H1 (cell line): ENCODE data around the gene DENND4A. TPM values are rescaled to one million over a fixed set of nuclear protein-coding genes. Genes with fewer than 3 reads are reported as not detected.

ENCODE experiments used
- EGR1 ChIP-seq: IDR thresholded peaks from 2 replicates; pipeline ENCODE4 v1.6.1; 2011; ENCODE audit warnings: low read depth, low read length, borderline replicate concordance
- EP300 ChIP-seq, 2 experiments: IDR thresholded peaks; 1 replicate in 1 of 2; 2 replicates in 1 of 2; pipeline ENCODE4 v1.6.1; 2011 to 2012; ENCODE audit warnings: low read depth in 2 of 2, low read length in 2 of 2, mild to moderate bottlenecking in 2 of 2, borderline replicate concordance in 1 of 2, inconsistent platforms in 1 of 2, moderate library complexity in 1 of 2
- KDM5A ChIP-seq: fragments of 200-600 bp; IDR thresholded peaks from 2 replicates; pipeline ENCODE4 v1.7.1; 2012; ENCODE audit warnings: mild to moderate bottlenecking, low read length, inconsistent platforms, mixed read lengths
- SAP30 ChIP-seq: fragments of 300-600 bp; sonication (generic); IDR thresholded peaks from 2 replicates; pipeline ENCODE4 v1.7.1; 2012; ENCODE audit warnings: low read length, moderate library complexity, mild to moderate bottlenecking, inconsistent platforms; ENCODE audit not compliant: insufficient read depth, insufficient replicate concordance
- SUZ12 ChIP-seq: fragments of 200-600 bp; sonication (generic); IDR thresholded peaks from 2 replicates; pipeline ENCODE4 v1.6.1; 2012; ENCODE audit warnings: mild to moderate bottlenecking, inconsistent platforms, low read length, moderate library complexity, mixed read lengths
- TAF1 ChIP-seq: IDR thresholded peaks from 2 replicates; pipeline ENCODE4 v1.6.1; 2011; ENCODE audit warnings: mild to moderate bottlenecking, low read depth, low read length
- USF2 ChIP-seq: IDR thresholded peaks from 2 replicates; pipeline ENCODE4 v1.6.1; 2011; ENCODE audit warnings: low read length, improper control_type of control experiment
- polyA plus RNA-seq, 7 experiments: library from polyadenylated mRNA; depleted of rRNA in 3 of 7; stranded (reverse) in 5 of 7; unstranded in 2 of 7; fragments of >200 nt in 5 of 7; fragments of 200-250 nt in 2 of 7; gene quantifications; 1 replicate in 5 of 7; 2 replicates in 1 of 7; 4 replicates in 1 of 7; pipeline versions ENCODE4 v1.2.1 to v1.2.3, GENCODE V29; 2011 to 2013; ENCODE audit warnings: missing spikeins in 2 of 7, mixed read lengths in 2 of 7
- total RNA-seq: library from RNA; stranded (reverse); fragmentation: NEBNext Ultra II Directional; extraction: Animal tissue kit (Norgen Biotek cat#: 25700); gene quantifications from 2 replicates; pipeline ENCODE4 v1.2.1, GENCODE V29; 2021
- TF ChIP-seq, protein P1 (sequence below): fragments of 300-600 bp; sonication (generic); IDR thresholded peaks from 2 replicates; pipeline ENCODE4 v1.7.1; 2012; ENCODE audit warnings: low read length, moderate library complexity, mild to moderate bottlenecking, inconsistent platforms; ENCODE audit not compliant: insufficient replicate concordance
- TF ChIP-seq, protein P2 (sequence below): IDR thresholded peaks from 2 replicates; pipeline ENCODE4 v1.6.1; 2012; ENCODE audit warnings: inconsistent platforms

Gene DENND4A
- total and polyA plus RNA-seq, 2 of the 8 experiments (the other 6 are each of a cell fraction or from before 2014, with no cell fraction given) = 1.3 to 4.7 TPM

DNA sequence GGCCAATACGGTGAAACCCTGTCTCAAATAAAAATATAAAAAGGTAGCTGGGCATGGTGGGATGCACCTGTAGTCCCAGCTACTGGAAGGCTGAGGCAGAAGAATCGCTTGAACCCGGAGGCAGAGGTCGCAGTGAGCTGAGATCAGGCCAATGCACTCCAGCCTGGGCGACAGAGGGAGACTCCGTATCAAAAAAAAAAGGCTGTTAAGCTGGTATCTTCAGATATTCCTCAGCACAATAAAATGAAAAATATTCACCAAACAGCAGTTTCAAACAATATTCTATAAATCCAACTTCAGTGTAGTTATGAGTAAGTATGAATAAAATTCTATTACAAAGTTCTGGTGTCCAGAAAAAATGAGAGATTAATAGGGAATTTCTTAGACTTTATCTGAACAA is 14.2 kb downstream of the DENND4A start (continued):
- TF ChIP-seq, protein P1, sequence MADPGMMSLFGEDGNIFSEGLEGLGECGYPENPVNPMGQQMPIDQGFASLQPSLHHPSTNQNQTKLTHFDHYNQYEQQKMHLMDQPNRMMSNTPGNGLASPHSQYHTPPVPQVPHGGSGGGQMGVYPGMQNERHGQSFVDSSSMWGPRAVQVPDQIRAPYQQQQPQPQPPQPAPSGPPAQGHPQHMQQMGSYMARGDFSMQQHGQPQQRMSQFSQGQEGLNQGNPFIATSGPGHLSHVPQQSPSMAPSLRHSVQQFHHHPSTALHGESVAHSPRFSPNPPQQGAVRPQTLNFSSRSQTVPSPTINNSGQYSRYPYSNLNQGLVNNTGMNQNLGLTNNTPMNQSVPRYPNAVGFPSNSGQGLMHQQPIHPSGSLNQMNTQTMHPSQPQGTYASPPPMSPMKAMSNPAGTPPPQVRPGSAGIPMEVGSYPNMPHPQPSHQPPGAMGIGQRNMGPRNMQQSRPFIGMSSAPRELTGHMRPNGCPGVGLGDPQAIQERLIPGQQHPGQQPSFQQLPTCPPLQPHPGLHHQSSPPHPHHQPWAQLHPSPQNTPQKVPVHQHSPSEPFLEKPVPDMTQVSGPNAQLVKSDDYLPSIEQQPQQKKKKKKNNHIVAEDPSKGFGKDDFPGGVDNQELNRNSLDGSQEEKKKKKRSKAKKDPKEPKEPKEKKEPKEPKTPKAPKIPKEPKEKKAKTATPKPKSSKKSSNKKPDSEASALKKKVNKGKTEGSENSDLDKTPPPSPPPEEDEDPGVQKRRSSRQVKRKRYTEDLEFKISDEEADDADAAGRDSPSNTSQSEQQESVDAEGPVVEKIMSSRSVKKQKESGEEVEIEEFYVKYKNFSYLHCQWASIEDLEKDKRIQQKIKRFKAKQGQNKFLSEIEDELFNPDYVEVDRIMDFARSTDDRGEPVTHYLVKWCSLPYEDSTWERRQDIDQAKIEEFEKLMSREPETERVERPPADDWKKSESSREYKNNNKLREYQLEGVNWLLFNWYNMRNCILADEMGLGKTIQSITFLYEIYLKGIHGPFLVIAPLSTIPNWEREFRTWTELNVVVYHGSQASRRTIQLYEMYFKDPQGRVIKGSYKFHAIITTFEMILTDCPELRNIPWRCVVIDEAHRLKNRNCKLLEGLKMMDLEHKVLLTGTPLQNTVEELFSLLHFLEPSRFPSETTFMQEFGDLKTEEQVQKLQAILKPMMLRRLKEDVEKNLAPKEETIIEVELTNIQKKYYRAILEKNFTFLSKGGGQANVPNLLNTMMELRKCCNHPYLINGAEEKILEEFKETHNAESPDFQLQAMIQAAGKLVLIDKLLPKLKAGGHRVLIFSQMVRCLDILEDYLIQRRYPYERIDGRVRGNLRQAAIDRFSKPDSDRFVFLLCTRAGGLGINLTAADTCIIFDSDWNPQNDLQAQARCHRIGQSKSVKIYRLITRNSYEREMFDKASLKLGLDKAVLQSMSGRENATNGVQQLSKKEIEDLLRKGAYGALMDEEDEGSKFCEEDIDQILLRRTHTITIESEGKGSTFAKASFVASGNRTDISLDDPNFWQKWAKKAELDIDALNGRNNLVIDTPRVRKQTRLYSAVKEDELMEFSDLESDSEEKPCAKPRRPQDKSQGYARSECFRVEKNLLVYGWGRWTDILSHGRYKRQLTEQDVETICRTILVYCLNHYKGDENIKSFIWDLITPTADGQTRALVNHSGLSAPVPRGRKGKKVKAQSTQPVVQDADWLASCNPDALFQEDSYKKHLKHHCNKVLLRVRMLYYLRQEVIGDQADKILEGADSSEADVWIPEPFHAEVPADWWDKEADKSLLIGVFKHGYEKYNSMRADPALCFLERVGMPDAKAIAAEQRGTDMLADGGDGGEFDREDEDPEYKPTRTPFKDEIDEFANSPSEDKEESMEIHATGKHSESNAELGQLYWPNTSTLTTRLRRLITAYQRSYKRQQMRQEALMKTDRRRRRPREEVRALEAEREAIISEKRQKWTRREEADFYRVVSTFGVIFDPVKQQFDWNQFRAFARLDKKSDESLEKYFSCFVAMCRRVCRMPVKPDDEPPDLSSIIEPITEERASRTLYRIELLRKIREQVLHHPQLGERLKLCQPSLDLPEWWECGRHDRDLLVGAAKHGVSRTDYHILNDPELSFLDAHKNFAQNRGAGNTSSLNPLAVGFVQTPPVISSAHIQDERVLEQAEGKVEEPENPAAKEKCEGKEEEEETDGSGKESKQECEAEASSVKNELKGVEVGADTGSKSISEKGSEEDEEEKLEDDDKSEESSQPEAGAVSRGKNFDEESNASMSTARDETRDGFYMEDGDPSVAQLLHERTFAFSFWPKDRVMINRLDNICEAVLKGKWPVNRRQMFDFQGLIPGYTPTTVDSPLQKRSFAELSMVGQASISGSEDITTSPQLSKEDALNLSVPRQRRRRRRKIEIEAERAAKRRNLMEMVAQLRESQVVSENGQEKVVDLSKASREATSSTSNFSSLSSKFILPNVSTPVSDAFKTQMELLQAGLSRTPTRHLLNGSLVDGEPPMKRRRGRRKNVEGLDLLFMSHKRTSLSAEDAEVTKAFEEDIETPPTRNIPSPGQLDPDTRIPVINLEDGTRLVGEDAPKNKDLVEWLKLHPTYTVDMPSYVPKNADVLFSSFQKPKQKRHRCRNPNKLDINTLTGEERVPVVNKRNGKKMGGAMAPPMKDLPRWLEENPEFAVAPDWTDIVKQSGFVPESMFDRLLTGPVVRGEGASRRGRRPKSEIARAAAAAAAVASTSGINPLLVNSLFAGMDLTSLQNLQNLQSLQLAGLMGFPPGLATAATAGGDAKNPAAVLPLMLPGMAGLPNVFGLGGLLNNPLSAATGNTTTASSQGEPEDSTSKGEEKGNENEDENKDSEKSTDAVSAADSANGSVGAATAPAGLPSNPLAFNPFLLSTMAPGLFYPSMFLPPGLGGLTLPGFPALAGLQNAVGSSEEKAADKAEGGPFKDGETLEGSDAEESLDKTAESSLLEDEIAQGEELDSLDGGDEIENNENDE = no peak
- TF ChIP-seq EP300 (IDR thresholded peaks at IDR 0.05; ENCODE audit: borderline replicate concordance in 1 of 2, low read depth in 2 of 2, low read length in 2 of 2) (no peak), USF2 (no peak), KDM5A (no peak), SUZ12 (no peak), EGR1 (no peak), SAP30 (no peak), TAF1 (no peak)
- TF ChIP-seq, protein P2, sequence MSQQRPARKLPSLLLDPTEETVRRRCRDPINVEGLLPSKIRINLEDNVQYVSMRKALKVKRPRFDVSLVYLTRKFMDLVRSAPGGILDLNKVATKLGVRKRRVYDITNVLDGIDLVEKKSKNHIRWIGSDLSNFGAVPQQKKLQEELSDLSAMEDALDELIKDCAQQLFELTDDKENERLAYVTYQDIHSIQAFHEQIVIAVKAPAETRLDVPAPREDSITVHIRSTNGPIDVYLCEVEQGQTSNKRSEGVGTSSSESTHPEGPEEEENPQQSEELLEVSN = no peak
